ENCODE data around the gene PHF13.

Gene PHF13

GRCh38 chr1:6602669-6603237 is 10.8 kb upstream of the PHF13 start, which contains the start of gene KLHL21:
Gene KLHL21, minus strand, starts transcription at chr1:6602869. Its CDS starts 52 bp downstream, at chr1:6602817.
- DNase-seq (ENCODE audit: low read depth) = peak; percentile 80

- peak; percentile 37 for DNase-seq (ENCODE audit: low read depth)
Measured at GRCh38 chr1:6603238-6603914, 10.2 kb upstream of the PHF13 start.

- peak; percentile 19 for DNase-seq (ENCODE audit: low read depth)
Measured at GRCh38 chr1:6603915-6604558, 9.5 kb upstream of the PHF13 start.

GRCh38 chr1:6612641-6613360 is 730 bp upstream of the PHF13 start:
- DNase-seq (ENCODE audit: low read depth) = no peak

- DNase-seq (ENCODE audit: low read depth) = no peak
Measured at GRCh38 chr1:6614019-6614928, 743 bp downstream of the PHF13 start.

GRCh38 chr1:6614929-6615785 is 1.6 kb downstream of the PHF13 start:
- DNase-seq (ENCODE audit: low read depth) = no peak

GRCh38 chr1:6619045-6619444 is 5.5 kb downstream of the PHF13 start:
- DNase-seq (ENCODE audit: low read depth) = no peak

- DNase-seq (ENCODE audit: low read depth) = no peak
Measured at GRCh38 chr1:6621429-6622391, 8.2 kb downstream of the PHF13 start.

- DNase-seq (ENCODE audit: low read depth) = no peak
Measured at GRCh38 chr1:6622396-6623152, 9.0 kb downstream of the PHF13 start.

GRCh38 chr1:6623269-6623965 is 9.9 kb downstream of the PHF13 start:
- no peak for DNase-seq (ENCODE audit: low read depth)

GRCh38 chr1:6624710-6625583 is 11.4 kb downstream of the PHF13 start, which contains the start of gene THAP3:
Gene THAP3, plus strand, starts transcription at chr1:6624868. Its CDS starts 351 bp downstream, at chr1:6625219.
- DNase-seq (ENCODE audit: low read depth) = peak; percentile 89

- no peak for DNase-seq (ENCODE audit: low read depth)
Measured at GRCh38 chr1:6625584-6626149, 12.1 kb downstream of the PHF13 start.

GRCh38 chr1:6627031-6627430 is 13.5 kb downstream of the PHF13 start:
- no peak for DNase-seq (ENCODE audit: low read depth)

GRCh38 chr1:6627841-6628545 is 14.5 kb downstream of the PHF13 start:
- DNase-seq (ENCODE audit: low read depth) = no peak

- DNase-seq (ENCODE audit: low read depth) = no peak
Measured at GRCh38 chr1:6628971-6629479, 15.5 kb downstream of the PHF13 start.

GRCh38 chr1:6630027-6630426 is 16.5 kb downstream of the PHF13 start:
- no peak for DNase-seq (ENCODE audit: low read depth)

Measured in activated T-cell treated with anti-CD3 and anti-CD28 coated beads for 1 hour (primary cell).